Hepatocyte (in vitro differentiated cells): ENCODE results near the gene AP5Z1.

Experiments
- CTCF ChIP-seq: fragments of 200-600 bp; sonication (generic); IDR thresholded peaks from 2 replicates; pipeline ENCODE4 v1.5.1; 2016; ENCODE audit warnings: antibody characterized with exemption, mild to moderate bottlenecking; ENCODE audit not compliant: poor library complexity
- EZH2 ChIP-seq: fragments of 200-600 bp; sonication (generic); IDR thresholded peaks from 2 replicates; pipeline ENCODE4 v1.6.1; 2016; ENCODE audit warnings: antibody characterized with exemption, mild to moderate bottlenecking, borderline replicate concordance

GRCh38 chr7:4758791-4759190, 16.6 kb upstream of the AP5Z1 start:
- TF ChIP-seq CTCF (no peak), EZH2 (no peak)
